Suppressor macrophage treated with lipopolysaccharide for 1 hour (primary cell): ENCODE measurements around the gene MUC20.
"Not testable (repeated sequence)": the region's sequence is repeated elsewhere in the genome, so short reads cannot be mapped to it uniquely, and the experiment has no call there.

Experiments
- DNase-seq, 3 donors: peaks; one replicate each; pipeline ENCODE4 v3.0.0-alpha.2; 2020 to 2022

The MUC20 gene, protein sequence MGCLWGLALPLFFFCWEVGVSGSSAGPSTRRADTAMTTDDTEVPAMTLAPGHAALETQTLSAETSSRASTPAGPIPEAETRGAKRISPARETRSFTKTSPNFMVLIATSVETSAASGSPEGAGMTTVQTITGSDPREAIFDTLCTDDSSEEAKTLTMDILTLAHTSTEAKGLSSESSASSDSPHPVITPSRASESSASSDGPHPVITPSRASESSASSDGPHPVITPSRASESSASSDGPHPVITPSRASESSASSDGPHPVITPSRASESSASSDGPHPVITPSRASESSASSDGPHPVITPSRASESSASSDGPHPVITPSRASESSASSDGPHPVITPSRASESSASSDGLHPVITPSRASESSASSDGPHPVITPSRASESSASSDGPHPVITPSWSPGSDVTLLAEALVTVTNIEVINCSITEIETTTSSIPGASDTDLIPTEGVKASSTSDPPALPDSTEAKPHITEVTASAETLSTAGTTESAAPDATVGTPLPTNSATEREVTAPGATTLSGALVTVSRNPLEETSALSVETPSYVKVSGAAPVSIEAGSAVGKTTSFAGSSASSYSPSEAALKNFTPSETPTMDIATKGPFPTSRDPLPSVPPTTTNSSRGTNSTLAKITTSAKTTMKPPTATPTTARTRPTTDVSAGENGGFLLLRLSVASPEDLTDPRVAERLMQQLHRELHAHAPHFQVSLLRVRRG

DNA sequence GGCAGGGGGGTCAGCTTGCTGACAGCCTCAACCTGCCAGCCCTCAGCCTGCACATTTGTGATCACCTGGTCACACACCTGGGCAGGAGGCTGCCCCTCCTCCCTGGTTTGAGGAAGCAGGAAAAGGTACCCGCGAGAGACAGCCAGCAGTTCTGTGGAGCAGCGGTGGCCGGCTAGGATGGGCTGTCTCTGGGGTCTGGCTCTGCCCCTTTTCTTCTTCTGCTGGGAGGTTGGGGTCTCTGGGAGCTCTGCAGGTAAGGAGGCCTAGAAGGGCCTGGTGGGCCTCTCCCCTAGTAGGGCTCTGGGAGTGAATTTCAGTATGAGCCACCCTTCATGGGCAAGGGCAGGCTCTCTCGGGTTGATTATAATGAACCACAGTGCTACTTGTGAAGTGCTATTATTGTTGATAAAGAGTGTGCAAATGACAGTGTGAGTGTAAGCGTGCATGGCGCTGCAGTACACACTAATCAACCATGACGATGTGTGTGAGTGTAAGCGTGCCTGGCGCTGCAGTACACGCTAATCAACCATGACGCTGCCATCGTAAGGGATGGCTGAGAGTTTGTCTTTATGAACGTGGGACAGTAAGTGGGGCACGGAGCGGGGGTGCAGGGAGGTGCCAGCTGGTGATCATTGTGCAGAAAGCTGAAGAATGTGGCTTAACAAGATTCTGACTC, at the start of gene MUC20:
MUC20 (plus strand) TSS at position 148 of the 676 bp plus-strand sequence; CDS start at position 178, 30 bp downstream.
- DNase-seq: not testable (repeated sequence)

DNA sequence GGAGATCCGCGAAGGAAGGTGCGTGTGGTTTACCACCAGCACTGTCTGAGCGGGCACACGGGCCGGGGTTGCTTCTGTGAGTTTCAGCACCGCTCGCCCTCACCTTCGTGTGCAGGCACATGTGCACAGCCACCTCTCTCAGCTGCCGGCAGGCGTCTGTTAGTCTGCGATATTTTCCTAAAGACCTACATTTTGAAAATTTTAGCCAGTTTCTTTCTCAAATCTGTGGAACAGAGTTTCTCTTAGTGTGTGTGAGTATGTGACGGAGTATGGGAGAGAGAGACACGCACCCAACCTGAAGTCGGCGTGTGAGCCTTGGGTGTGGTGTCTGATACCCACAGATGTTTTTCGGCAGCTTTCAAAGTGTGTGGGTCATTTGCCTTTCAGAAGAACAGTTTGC, 49.5 kb upstream of the MUC20 start:
- DNase-seq: not testable (repeated sequence)

DNA sequence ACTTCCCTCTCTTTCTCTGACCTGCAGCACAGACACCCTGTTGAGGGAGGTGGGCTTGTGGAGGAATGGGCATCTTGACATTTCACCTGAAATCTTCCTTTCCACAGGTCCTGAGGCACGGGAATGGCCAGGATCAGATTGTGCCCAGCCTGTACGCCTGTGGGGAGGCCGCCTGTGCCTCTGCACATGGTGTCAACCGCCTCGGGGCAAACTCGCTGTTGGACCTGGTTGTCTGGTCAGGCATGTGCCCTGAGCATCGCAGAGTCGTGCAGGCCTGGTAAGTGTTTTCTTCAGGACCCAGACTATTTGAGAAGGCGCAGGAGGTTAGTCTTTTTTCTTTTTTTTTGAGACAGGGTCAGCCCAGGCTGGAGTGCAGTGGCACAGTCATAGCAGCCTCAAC, 47.1 kb upstream of the MUC20 start:
- DNase-seq: not testable (repeated sequence)

DNA sequence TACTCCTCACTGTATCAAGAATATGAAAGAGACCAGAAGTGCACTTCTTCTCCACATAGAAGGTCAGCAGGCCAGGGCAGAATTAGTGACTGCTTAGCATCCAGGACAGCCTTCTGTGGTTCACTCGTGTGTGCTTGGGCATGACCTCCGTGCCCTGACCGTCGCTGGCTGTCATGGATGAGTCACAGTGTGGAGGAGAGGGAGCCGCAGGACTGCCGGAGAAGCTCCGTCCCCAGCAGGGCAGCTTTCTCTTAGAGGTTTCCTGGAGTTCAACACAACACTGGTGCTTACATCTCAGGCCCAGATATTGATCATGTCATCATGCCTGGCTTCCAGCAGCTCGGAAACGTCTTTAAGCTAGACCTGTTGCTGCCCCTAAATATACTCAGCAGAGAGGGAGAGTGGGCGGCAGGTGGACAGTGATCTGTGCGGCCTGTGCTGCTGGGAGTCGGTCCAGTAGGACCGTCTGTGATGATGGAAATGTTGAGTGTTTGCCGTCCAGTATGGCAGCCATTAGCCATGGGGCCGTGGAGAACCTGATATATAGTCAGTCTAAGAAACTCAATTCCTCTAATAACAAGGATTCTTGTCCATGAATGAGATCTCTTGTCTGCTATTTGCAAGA, 42.3 kb upstream of the MUC20 start:
- DNase-seq: not testable (repeated sequence)

DNA sequence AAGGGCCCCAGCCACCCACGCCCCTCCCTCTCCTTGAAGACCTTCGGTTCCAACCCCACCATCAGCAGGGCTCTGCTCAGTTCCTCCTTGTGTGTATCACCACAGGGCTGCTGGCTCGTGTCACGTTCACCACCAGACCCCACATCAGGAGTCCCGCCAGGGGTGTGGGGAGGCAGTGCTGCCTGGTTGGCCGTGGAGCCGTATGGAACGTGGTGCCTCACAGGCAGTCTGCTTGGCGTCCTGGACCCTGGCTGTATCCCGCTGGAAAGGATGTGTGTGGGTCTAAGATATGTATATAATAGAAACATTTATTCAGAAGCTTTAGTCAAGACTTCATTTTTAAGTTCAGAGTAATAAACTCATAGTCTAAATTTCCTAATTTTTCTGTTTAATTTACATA, 40.1 kb upstream of the MUC20 start:
- not testable (repeated sequence) for DNase-seq

DNA sequence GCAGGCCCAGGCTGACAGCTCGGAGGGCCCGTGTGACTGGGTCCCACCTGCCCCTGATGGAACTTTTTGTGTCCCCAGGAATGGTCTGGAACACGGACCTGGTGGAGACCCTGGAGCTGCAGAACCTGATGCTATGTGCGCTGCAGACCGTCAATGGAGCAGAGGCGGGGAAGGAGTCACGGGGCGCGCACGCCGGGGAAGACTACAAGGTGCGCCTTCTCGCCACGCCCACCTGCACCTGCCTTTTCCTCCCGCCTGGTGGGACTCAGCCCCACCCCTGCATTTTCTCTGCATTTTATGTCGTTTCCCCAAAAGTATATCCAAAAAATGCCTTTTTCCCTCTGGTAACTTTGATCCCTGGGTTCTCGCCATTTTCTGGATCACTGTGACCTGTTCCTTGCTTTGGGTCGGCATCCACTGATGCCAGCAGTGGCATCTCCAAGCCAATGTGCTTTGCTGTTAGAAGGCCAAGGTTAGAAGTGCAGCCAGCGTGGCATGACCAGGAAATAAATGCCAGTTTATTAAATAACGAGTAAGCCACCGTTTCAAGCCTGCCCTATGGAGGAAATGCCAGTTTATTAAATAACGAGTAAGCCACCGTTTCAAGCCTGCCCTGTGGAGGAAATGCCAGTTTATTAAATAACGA, 39.2 kb upstream of the MUC20 start:
- DNase-seq: not testable (repeated sequence)

DNA sequence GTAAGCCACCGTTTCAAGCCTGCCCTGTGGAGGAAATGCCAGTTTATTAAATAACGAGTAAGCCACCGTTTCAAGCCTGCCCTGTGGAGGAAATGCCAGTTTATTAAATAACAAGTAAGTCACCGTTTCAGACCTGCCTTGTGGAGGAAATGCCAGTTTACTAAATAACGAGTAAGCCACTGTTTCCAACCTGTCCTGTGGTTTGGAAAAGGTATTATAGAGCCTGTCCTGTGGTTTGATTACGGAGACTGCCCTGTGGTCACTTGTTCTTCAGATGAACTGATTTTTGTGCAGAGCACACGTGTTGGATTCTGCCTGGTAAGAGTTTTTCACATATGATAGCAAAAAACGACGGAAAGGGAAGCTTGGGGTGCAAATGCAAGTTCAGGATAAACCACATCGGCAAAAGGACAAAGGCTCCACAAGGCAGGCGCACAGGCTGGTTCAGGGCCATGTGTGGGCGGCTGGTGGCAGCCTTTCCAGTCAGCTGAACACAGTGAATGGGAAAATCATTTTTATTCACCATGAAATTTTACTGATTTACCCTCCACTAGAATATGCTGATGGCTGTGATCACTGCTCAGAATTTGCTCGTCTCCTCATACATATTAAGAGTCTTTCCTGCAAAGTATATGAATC, 38.6 kb upstream of the MUC20 start:
- not testable (repeated sequence) for DNase-seq

DNA sequence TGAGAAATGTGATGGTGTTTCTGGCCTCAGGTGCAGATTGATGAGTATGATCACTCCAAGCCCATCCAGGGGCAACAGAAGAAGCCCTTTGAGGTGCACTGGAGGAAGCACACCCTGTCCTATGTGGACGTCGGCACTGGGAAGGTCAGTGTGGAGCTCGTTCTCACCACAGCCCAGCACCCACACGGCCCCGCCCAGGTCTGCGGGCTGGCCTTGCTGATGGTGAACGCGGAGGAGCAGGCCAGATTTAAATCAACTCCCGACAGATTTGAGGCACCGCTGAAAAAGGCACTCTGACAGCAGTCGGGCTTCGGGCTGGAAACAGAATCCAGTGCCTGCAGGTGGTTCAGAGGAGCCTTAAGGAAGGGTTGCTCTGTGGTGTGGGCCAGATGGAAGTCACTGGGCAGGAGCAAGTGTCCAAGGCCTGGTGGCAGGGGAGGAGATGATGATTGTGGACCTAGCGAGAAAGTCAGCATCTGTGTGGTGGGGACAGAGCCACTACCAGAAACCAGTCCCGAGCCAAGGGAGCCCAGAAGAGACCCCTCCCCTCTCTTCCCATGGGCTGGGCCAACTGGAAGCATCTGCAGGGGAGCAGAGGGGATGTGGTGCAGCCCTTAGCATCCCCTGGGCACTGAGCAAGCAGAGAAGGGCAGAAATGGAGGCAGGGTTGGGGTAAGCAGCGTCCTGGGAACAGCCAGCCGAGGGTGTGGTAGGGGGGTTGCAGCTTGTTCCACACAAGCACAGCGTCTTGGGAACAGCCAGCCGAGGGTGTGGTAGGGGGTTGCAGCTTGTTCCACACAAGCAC, 36.9 kb upstream of the MUC20 start:
- DNase-seq: not testable (repeated sequence)

DNA sequence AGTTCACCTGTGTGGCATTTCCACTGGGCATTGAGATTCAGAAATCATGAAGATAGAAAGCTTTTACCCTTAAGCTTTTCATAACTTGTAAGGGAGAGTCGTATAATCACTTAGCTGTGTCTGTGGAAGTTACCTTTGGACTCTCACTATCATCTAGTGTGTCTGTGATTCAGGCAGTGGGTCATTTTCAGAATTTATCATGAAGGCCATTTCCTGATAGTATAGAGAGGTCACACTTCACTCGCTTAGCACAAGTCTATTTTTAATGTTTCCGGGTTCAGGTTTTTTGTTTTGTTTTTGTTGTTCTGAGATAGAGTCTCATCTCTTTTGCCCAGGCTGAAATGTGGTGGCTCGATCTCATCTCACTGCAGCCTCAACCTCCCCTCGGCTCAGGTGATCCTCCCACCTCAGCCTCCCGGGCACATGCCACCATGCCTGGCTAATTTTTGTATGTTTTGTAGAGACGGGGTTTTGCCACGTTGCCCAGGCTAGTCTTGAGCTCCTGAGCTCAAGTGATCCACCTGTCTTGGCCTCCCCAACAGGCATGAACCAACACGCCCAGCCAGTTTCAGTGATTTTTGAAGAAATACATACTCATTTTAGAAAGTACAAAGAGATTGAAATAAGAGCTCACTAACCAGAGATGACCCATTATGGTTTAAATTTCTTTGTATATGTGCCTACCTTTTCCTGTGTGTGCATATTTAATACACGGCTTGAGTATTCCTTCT, 36.1 kb upstream of the MUC20 start:
- DNase-seq: not testable (repeated sequence)

DNA sequence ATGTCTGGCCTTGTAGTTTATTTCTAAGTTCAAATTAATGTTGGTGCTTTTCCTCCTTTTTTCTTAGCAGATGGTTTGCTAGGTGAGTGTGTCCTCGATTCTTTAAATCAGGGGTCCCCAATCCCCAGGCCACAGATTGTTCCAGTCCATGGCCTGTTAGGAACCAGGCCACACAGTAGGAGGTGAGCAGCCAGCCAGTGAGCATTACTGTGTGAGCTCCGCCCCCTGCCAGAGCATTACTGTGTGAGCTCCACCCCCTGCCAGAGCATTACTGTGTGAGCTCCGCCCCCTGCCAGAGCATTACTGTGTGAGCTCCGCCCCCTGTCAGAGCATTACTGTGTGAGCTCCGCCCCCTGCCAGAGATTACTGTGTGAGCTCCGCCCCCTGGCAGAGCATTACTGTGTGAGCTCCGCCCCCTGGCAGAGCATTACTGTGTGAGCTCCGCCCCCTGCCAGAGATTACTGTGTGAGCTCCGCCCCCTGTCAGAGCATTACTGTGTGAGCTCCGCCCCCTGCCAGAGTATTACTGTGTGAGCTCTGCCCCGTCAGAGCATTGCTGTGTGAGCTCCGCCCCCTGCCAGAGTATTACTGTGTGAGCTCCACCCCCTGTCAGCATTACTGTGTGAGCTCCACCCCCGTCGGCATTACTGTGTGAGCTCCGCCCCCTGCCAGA, 34.1 kb upstream of the MUC20 start:
- DNase-seq: peak in 1 of 3 donors; percentile 5

DNA sequence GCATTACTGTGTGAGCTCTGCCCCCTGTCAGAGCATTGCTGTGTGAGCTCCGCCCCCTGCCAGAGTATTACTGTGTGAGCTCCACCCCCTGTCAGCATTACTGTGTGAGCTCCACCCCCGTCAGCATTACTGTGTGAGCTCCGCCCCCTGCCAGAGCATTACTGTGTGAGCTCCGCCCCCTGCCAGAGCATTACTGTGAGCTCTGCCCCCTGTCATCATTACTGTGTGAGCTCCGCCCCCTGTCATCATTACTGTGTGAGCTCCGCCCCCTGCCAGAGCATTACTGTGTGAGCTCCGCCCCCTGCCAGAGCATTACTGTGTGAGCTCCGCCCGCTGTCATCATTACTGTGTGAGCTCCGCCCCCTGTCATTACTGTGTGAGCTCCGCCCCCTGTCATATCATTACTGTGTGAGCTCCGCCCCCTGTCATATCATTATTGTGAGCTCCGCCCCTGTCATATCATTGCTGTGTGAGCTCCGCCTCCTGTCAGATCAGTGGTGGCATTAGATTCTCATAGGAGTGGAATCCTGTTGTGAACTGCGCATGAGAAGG, 33.5 kb upstream of the MUC20 start:
- DNase-seq: peak; percentile 49 to 89 (median 57)

DNA sequence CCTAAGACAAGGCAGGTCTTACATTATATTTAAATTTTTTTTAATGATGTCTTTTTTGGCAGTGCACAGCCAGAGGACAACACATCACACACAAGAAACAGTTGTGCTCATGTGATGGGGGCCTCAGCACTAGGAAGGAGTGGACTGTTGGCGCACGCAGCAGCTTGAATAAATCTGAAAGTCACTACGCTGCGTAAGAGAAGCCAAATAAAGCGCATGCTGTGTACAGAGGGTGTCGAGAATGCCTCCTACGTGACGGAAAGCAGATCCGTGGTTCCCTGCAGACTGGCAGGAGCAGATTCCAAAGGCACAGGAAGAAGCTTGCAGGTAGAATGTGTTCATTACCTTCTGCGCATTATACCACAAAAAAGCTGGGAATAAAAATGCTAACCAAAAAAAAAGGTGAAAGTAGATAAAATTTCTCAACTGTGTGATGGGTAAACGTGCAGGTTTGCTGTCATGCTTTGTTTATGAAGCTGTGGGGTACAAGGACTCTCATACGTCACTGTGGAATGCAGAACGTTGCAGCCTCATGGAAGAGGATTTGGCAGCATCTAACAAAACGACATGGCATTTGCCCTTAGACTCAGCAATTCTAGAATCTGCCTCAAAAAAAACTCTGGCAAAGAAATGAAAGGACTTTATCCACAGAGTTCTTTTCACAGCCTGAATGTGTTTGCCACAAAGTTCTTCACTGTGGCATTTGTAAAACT, 32.2 kb upstream of the MUC20 start:
- DNase-seq: not testable (repeated sequence)

DNA sequence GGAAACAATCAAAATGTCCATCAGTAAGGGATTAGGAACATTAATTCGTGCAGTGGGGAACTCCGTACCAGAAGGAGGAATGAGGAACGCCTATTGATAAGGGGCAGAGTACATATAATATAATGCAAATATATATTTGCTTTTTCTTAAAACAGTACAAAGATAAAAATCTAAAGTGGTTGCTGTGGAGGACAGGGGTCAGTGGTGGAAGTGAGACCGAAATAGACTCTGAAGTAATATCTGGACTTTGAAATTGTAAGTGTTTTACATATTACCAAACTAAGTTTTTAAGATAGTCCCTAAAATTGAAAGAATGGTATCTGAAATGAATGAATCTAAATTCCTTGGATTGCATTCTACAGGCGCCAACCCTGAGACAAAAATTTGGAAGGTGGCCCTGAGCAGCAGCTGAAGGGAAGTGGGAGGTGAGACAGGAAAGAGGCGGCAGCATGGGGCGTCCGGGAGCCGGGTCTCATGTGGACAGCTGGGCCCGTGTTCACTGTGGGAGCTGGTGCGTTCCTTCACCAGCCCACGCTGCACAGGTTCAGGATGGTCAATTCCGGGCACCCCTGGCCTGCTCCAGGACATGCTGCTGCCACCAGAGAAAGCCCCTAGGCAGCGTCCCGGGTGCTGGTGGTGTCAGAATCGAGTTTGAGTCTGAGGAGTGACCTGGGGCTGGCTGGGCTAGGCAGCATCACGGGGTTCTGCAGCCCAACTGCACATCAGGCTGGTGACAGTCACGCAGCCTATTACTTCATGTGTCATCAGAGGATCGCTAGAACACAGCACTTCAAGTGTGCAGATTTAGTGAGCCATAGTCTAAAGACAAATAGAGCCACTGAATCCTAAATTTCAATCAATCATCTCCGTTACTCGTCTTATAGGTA, 31.4 kb upstream of the MUC20 start:
- not testable (repeated sequence) for DNase-seq

DNA sequence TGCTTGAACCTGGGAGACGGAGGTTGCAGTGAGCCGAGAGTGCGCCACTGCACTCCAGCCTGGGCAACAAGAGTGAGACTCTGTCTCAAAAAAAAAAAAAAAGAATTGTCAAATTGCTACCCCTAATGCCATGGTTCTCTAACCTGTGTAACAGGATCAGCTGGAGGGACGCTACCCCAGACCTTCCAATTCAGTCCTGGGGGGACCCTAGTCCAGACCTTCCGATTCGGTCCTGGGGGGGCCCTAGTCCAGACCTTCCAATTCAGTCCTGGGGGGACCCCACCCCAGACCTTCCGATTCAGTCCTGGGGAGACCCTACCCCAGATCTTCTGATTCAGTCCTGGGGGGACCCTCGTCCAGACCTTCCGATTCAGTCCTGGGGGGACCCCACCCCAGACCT, 29.8 kb upstream of the MUC20 start:
- DNase-seq: no peak

DNA sequence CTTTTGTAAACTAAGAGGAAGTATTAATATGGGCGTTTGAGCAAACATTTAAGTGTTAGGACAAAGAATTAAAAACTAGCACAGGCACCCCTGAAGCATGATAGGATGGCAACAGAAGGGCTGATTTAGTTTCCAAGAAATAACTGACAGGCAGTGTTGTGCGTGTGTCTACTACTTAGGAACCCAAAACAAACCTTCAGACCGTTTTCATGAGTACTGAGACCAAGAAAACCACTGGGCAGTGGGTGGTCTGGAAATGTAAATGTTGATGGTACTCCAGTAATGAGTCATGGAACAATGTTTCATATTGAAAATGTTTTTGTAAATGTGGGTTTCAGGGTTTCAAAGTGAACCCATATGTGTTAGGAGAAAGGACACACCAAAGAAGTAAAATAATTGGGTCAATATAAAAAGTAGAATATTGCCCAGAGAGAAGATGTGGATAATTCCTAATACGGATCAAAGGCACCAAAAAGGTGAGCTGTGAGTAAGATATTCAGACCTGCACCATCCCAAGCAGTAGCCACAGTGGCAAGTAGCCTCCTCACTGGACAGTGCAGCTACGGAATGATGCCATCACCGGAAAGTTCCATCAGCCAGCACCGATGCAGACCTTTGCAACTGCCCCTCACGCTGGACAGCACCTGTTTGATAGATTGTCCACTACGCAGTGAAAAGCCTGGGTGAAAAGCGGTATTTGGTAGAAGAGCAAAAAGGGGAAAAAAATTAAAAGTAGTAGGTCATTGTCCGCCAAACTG, 29.0 kb upstream of the MUC20 start:
- not testable (repeated sequence) for DNase-seq

DNA sequence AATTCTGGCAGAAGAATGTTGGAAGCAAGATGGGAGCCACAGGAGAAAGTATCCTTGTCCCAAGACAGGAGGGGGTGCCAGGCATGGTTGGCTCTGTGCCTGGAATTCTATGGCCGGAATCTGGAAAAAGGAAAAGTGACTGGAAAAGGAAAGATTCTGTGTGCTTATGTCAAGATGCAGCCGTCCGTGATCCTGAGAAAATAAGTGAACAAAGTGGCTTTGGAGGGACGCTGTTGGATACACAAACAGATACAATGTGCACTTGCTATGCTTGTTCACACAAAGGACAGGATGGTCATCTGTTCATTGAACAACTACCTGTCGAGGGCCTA, 28.5 kb upstream of the MUC20 start:
- no peak for DNase-seq
